ENCODE measurements around the gene CREB5. TPM values are rescaled to one million over a fixed set of nuclear protein-coding genes. Genes with fewer than 3 reads are reported as not detected.

CREB5 gene
- total RNA-seq, 4 donors from 2014 or later: 7.8 to 29.9 (median 12.9) TPM

DNA sequence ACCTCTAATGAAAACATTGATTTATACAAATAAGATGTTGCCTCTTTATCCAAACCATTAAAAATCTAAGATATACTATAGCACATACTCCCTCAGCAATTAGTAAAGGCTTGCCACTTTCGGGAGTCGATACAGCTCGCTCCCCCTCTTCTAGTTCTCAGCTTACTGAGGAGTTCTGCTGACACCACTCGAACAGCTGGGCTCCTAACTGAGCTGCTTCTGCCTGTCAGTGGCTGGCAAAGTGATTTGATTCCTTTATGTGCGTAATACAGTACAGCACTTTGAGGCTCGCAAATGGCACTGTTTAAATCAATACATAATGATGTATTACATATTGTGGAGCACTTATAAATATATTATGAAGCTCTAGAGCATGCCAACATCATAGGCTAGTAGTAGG is 241.8 kb downstream of the CREB5 start:
- no peaks in the 10 kb centered on the region for H3K4me1 ChIP-seq
- WGBS, 2 donors (ENCODE audit: low coverage in 1 of 2): 85 to 88% methylated on average over 5 to 6 of the region's 6 CpGs
- no peaks in the 10 kb centered on the region for H3K36me3 ChIP-seq
- ATAC-seq: no peak
- TF ChIP-seq EP300 (IDR thresholded peaks at IDR 0.05) (no peak), POLR2A (IDR thresholded peaks at IDR 0.05) (no peak), POLR2AphosphoS5 (IDR thresholded peaks at IDR 0.05) (no peak)
- TF ChIP-seq, protein P1, sequence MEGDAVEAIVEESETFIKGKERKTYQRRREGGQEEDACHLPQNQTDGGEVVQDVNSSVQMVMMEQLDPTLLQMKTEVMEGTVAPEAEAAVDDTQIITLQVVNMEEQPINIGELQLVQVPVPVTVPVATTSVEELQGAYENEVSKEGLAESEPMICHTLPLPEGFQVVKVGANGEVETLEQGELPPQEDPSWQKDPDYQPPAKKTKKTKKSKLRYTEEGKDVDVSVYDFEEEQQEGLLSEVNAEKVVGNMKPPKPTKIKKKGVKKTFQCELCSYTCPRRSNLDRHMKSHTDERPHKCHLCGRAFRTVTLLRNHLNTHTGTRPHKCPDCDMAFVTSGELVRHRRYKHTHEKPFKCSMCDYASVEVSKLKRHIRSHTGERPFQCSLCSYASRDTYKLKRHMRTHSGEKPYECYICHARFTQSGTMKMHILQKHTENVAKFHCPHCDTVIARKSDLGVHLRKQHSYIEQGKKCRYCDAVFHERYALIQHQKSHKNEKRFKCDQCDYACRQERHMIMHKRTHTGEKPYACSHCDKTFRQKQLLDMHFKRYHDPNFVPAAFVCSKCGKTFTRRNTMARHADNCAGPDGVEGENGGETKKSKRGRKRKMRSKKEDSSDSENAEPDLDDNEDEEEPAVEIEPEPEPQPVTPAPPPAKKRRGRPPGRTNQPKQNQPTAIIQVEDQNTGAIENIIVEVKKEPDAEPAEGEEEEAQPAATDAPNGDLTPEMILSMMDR (IDR thresholded peaks at IDR 0.05): no peak
- H3K27ac ChIP-seq: no peak overlapping the region
- no peaks in the 10 kb centered on the region for H3K27me3 ChIP-seq
- no peak overlapping the region for H3K4me3 ChIP-seq
- no peaks in the 10 kb centered on the region for H3K9me3 ChIP-seq

- WGBS, 2 donors (ENCODE audit: low coverage in 1 of 2): 89 to 91% methylated on average over 1 of the region's 1 CpG
- H3K4me1 ChIP-seq: no peaks in the 10 kb centered on the region
- ATAC-seq: no peak
Measured at GRCh38 chr7:28656529-28656928, 244.2 kb downstream of the CREB5 start.

DNA sequence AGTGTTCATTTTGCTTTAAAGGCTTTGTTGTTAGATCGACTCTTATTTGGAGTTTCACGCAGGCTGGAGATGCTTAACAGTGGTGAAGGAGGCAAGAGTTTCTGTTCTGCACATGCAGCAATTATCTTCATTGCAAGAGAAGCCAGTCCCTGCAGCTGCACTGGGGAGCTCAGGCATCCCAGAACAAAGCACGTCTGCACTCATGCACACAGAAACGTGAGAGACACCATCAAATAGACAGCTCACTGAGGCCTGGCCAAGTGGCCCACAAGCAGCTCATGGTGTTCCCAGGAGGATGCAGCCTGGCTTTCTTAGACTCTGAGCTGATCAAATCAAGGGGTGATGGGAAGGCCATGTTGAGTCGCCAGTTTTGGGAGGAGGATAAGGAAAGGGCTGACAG is 246.1 kb downstream of the CREB5 start:
- no peak for TF ChIP-seq POLR2A (IDR thresholded peaks at IDR 0.05)
- TF ChIP-seq EP300 (IDR thresholded peaks at IDR 0.05): no peak
- no peak for TF ChIP-seq POLR2AphosphoS5 (IDR thresholded peaks at IDR 0.05)
- TF ChIP-seq, protein P1 (IDR thresholded peaks at IDR 0.05): no peak
- Histone ChIP-seq H3K4me1 (no peaks in the 10 kb centered on the region), H3K27ac (no peak overlapping the region), H3K36me3 (no peaks in the 10 kb centered on the region), H3K27me3 (no peaks in the 10 kb centered on the region), H3K4me3 (no peak overlapping the region), H3K9me3 (peaks cover 0 to 6% (median 0%) of the 10 kb centered on the region in 3 donors)
- 85% methylated on average over 2 to 3 of the region's 5 CpGs for whole genome bisulfite sequencing, 2 donors (ENCODE audit: low coverage in 1 of 2)
- ATAC-seq: no peak

More at GRCh38 chr7:28656529-28656928, 244.2 kb downstream of the CREB5 start:
- Histone ChIP-seq H3K36me3 (no peaks in the 10 kb centered on the region), H3K27me3 (no peaks in the 10 kb centered on the region), H3K27ac (no peak overlapping the region), H3K4me3 (no peak overlapping the region), H3K9me3 (peaks cover 0 to 6% (median 0%) of the 10 kb centered on the region in 3 donors)
- TF ChIP-seq POLR2A (IDR thresholded peaks at IDR 0.05) (no peak), EP300 (IDR thresholded peaks at IDR 0.05) (no peak), POLR2AphosphoS5 (IDR thresholded peaks at IDR 0.05) (no peak)
- TF ChIP-seq, protein P1 (IDR thresholded peaks at IDR 0.05): no peak

DNA sequence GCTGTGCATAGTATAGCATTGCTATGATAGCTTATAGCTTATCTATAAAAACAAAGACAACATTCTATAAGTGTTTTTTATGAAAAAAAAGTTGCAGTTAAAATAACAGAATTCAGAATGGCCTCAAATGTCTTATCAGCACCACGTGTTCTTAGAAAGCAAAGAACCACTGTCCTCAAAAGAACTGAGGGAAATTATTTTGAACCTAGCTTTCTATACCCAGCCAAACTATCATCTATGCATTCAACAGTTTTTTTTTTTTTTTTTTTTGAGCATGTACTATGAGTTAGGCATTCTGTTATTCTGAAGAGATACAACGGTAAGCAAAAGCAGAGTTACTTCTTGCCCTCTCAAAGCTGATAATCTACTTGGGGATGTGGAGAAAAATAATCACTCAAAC is 247.8 kb downstream of the CREB5 start:
- Histone ChIP-seq H3K36me3 (no peaks in the 10 kb centered on the region), H3K27ac (no peak overlapping the region), H3K4me1 (no peaks in the 10 kb centered on the region), H3K9me3 (peaks cover 0 to 6% (median 0%) of the 10 kb centered on the region in 3 donors), H3K4me3 (no peak overlapping the region), H3K27me3 (no peaks in the 10 kb centered on the region)
- ATAC-seq: no peak
- no peak for TF ChIP-seq POLR2A (IDR thresholded peaks at IDR 0.05)
- TF ChIP-seq EP300 (IDR thresholded peaks at IDR 0.05): no peak
- TF ChIP-seq, protein P1 (IDR thresholded peaks at IDR 0.05): no peak
- no peak for TF ChIP-seq POLR2AphosphoS5 (IDR thresholded peaks at IDR 0.05)
- WGBS, 2 donors (ENCODE audit: low coverage in 1 of 2): 92 to 93% methylated on average over 1 to 2 of the region's 2 CpGs

DNA sequence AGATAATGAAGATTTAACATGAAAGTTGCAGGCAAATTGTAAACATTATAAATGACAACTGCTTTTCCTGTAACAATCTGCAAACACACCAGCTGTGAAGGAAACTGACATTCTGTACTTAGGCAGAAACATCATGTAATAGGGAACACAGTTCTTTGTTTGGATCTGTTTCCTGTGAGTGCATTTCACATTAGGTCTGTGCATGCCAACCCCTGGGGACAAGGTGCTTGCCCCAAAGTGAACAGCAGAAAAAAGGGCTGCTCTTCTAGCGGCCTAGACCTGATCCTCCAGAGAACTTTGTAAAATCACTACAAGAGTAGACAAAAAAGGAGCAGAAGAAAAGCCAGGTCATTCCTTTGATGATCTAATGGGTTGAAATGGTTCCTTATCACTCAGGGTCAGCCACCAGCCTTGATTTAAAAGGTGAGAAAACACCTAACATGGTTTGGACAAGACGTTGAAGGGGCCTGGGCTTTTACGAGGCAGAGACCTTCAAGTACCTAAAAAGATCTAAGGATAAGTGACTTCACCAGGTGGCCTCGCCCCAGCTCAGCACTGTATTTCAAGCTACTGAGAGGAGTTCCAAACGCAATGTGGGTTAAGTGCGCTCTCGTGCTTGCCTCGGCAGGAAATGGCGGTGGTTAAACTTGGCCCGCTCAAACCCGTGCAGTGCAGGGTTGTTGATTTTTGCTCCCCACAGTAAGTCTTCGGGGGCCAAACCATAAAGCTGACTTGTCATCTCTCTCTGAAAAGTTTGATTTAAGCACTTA is 249.7 kb downstream of the CREB5 start:
- Histone ChIP-seq H3K36me3 (no peaks in the 10 kb centered on the region), H3K9me3 (peaks cover 0 to 6% (median 0%) of the 10 kb centered on the region in 3 donors), H3K27me3 (no peaks in the 10 kb centered on the region), H3K4me1 (no peaks in the 10 kb centered on the region), H3K4me3 (no peak overlapping the region), H3K27ac (no peak overlapping the region)
- no peak for TF ChIP-seq POLR2AphosphoS5 (IDR thresholded peaks at IDR 0.05)
- WGBS, 2 donors (ENCODE audit: low coverage in 1 of 2): 70 to 98% methylated on average over 7 to 11 of the region's 12 CpGs
- no peak for ATAC-seq
